Activated naive CD4-positive, alpha-beta T cell treated with anti-CD3 and anti-CD28 coated beads, Interleukin-2, amount 10 ng/mL, durations not matched to agents 7 days and 5 days (primary cell): ENCODE results near the gene RSPH1.

ENCODE experiments used
- CTCF ChIA-PET: fragments of 350-600 bp; sonication (Branson Sonifier 250); formaldehyde crosslinking; loops from one replicate; lab custom pipeline; 2021; ENCODE audit warnings: antibody characterized with exemption; lab: Charles Lee
- DNase-seq: peaks from one replicate; pipeline ENCODE4 v3.0.0-alpha.2; 2020
- H3K27ac Mint-ChIP-seq: one replicate; pipeline ENCODE4 v1.8.0; 2021; ENCODE audit warnings: mild to moderate bottlenecking, moderate library complexity, mixed read lengths
- H3K27me3 Mint-ChIP-seq: one replicate; pipeline ENCODE4 v1.8.0; 2021; ENCODE audit warnings: mild to moderate bottlenecking, mixed read lengths
- H3K36me3 Mint-ChIP-seq: one replicate; pipeline ENCODE4 v1.8.0; 2021; ENCODE audit warnings: mixed read lengths
- H3K4me1 Mint-ChIP-seq: one replicate; pipeline ENCODE4 v1.8.0; 2021; ENCODE audit warnings: mixed read lengths
- H3K4me3 Mint-ChIP-seq: one replicate; pipeline ENCODE4 v1.8.0; 2021; ENCODE audit warnings: mild to moderate bottlenecking, moderate library complexity, mixed read lengths
- H3K9me3 Mint-ChIP-seq: one replicate; pipeline ENCODE4 v1.8.0; 2021; ENCODE audit warnings: mixed read lengths

RSPH1 gene

GRCh38 chr21:42496839-42497202 is 797 bp upstream of the RSPH1 start:
- Mint-ChIP-seq H3K4me1 (peaks cover 26% of the 10 kb centered on the region), H3K4me3 (peak overlapping the region; percentile 72), H3K27ac (peak overlapping the region; percentile 31), H3K9me3 (no peaks in the 10 kb centered on the region), H3K27me3 (peaks cover 55% of the 10 kb centered on the region), H3K36me3 (no peaks in the 10 kb centered on the region)
- DNase-seq = no peak
- CTCF ChIA-PET = no interaction called here

GRCh38 chr21:42495765-42496119 is 282 bp downstream of the RSPH1 start:
- Mint-ChIP-seq H3K4me1 (peaks cover 28% of the 10 kb centered on the region), H3K4me3 (peak overlapping the region; percentile 72), H3K27me3 (peaks cover 56% of the 10 kb centered on the region), H3K9me3 (no peaks in the 10 kb centered on the region), H3K36me3 (no peaks in the 10 kb centered on the region), H3K27ac (no peak overlapping the region)
- CTCF ChIA-PET = no interaction called here
- no peak for DNase-seq

GRCh38 chr21:42495027-42495426 is 997 bp downstream of the RSPH1 start:
- DNase-seq = no peak
- peaks cover 28% of the 10 kb centered on the region for H3K4me1 Mint-ChIP-seq
- H3K4me3 Mint-ChIP-seq = no peak overlapping the region
- H3K27ac Mint-ChIP-seq = no peak overlapping the region
- H3K27me3 Mint-ChIP-seq = peaks cover 59% of the 10 kb centered on the region
- no peaks in the 10 kb centered on the region for H3K9me3 Mint-ChIP-seq
- CTCF ChIA-PET = no interaction called here
- no peaks in the 10 kb centered on the region for H3K36me3 Mint-ChIP-seq

- H3K36me3 Mint-ChIP-seq = no peaks in the 10 kb centered on the region
- peaks cover 28% of the 10 kb centered on the region for H3K4me1 Mint-ChIP-seq
- H3K27me3 Mint-ChIP-seq = peaks cover 64% of the 10 kb centered on the region
- no peak for DNase-seq
- no peak overlapping the region for H3K4me3 Mint-ChIP-seq
- CTCF ChIA-PET = interaction anchor here (1.3 kb wide), 1 partner anchor 26 kb away, joined by 3 read pairs; no protein-coding TSS in a partner anchor
- H3K9me3 Mint-ChIP-seq = peaks cover 3% of the 10 kb centered on the region
- no peak overlapping the region for H3K27ac Mint-ChIP-seq
These were observed 2.6 kb downstream of the RSPH1 start for GRCh38 chr21:42493109-42494060.

- no peaks in the 10 kb centered on the region for H3K36me3 Mint-ChIP-seq
- H3K4me1 Mint-ChIP-seq = peaks cover 28% of the 10 kb centered on the region
- peaks cover 3% of the 10 kb centered on the region for H3K9me3 Mint-ChIP-seq
- CTCF ChIA-PET = interaction anchor here (1.7 kb wide), 1 partner anchor 25 kb away, joined by 5 read pairs; no protein-coding TSS in a partner anchor
- H3K27me3 Mint-ChIP-seq = peaks cover 72% of the 10 kb centered on the region
- H3K4me3 Mint-ChIP-seq = no peak overlapping the region
- DNase-seq = no peak
- H3K27ac Mint-ChIP-seq = no peak overlapping the region
These were observed 3.8 kb downstream of the RSPH1 start for GRCh38 chr21:42492201-42492600.

- no peak overlapping the region for H3K27ac Mint-ChIP-seq
- peaks cover 3% of the 10 kb centered on the region for H3K9me3 Mint-ChIP-seq
- peaks cover 76% of the 10 kb centered on the region for H3K27me3 Mint-ChIP-seq
- H3K4me1 Mint-ChIP-seq = peaks cover 21% of the 10 kb centered on the region
- no peaks in the 10 kb centered on the region for H3K36me3 Mint-ChIP-seq
- DNase-seq = no peak
- CTCF ChIA-PET = interaction anchor here (1.7 kb wide), 1 partner anchor 24 kb away, joined by 5 read pairs; no protein-coding TSS in a partner anchor
- H3K4me3 Mint-ChIP-seq = no peak overlapping the region
These were observed 4.7 kb downstream of the RSPH1 start for GRCh38 chr21:42491328-42491727.

GRCh38 chr21:42490720-42491119 is 5.3 kb downstream of the RSPH1 start:
- Mint-ChIP-seq H3K9me3 (peaks cover 3% of the 10 kb centered on the region), H3K4me3 (no peak overlapping the region), H3K4me1 (peaks cover 17% of the 10 kb centered on the region), H3K27me3 (peaks cover 76% of the 10 kb centered on the region), H3K27ac (no peak overlapping the region), H3K36me3 (no peaks in the 10 kb centered on the region)
- CTCF ChIA-PET = interaction anchor here (0.9 to 1.5 kb wide), 2 partner anchors 17 to 181 kb away, joined by 3 to 4 read pairs; no protein-coding TSS in a partner anchor
- no peak for DNase-seq

GRCh38 chr21:42489991-42490390 is 6.0 kb downstream of the RSPH1 start:
- H3K27me3 Mint-ChIP-seq = peaks cover 75% of the 10 kb centered on the region
- no peaks in the 10 kb centered on the region for H3K36me3 Mint-ChIP-seq
- no peak overlapping the region for H3K27ac Mint-ChIP-seq
- CTCF ChIA-PET = interaction anchor here (0.9 to 1.5 kb wide), 2 partner anchors 16 to 181 kb away, joined by 3 to 4 read pairs; no protein-coding TSS in a partner anchor
- DNase-seq = no peak
- H3K4me3 Mint-ChIP-seq = no peak overlapping the region
- peaks cover 3% of the 10 kb centered on the region for H3K9me3 Mint-ChIP-seq
- peaks cover 13% of the 10 kb centered on the region for H3K4me1 Mint-ChIP-seq

GRCh38 chr21:42489006-42489563 is 6.9 kb downstream of the RSPH1 start:
- peaks cover 13% of the 10 kb centered on the region for H3K4me1 Mint-ChIP-seq
- H3K4me3 Mint-ChIP-seq = no peak overlapping the region
- no peak overlapping the region for H3K27ac Mint-ChIP-seq
- no peak for DNase-seq
- peaks cover 3% of the 10 kb centered on the region for H3K9me3 Mint-ChIP-seq
- CTCF ChIA-PET = interaction anchor here (1.5 kb wide), 1 partner anchor 15 kb away, joined by 4 read pairs; no protein-coding TSS in a partner anchor
- H3K27me3 Mint-ChIP-seq = peaks cover 75% of the 10 kb centered on the region
- no peaks in the 10 kb centered on the region for H3K36me3 Mint-ChIP-seq

GRCh38 chr21:42486531-42486930 is 9.5 kb downstream of the RSPH1 start:
- Mint-ChIP-seq H3K36me3 (no peaks in the 10 kb centered on the region), H3K4me1 (no peaks in the 10 kb centered on the region), H3K9me3 (peaks cover 3% of the 10 kb centered on the region), H3K4me3 (no peak overlapping the region), H3K27me3 (peaks cover 60% of the 10 kb centered on the region), H3K27ac (no peak overlapping the region)
- CTCF ChIA-PET = interaction anchor here (1.3 kb wide), 1 partner anchor 105 kb away, joined by 3 read pairs; no protein-coding TSS in a partner anchor
- no peak for DNase-seq

- Mint-ChIP-seq H3K27ac (no peak overlapping the region), H3K9me3 (peaks cover 3% of the 10 kb centered on the region), H3K4me3 (no peak overlapping the region), H3K36me3 (no peaks in the 10 kb centered on the region), H3K27me3 (peaks cover 58% of the 10 kb centered on the region), H3K4me1 (no peaks in the 10 kb centered on the region)
- no peak for DNase-seq
- CTCF ChIA-PET = no interaction called here
These were observed 10.0 kb downstream of the RSPH1 start for GRCh38 chr21:42486072-42486471.

GRCh38 chr21:42484966-42485365 is 11.1 kb downstream of the RSPH1 start:
- peaks cover 3% of the 10 kb centered on the region for H3K9me3 Mint-ChIP-seq
- CTCF ChIA-PET = no interaction called here
- no peak overlapping the region for H3K4me3 Mint-ChIP-seq
- no peaks in the 10 kb centered on the region for H3K36me3 Mint-ChIP-seq
- peaks cover 60% of the 10 kb centered on the region for H3K27me3 Mint-ChIP-seq
- no peaks in the 10 kb centered on the region for H3K4me1 Mint-ChIP-seq
- no peak overlapping the region for H3K27ac Mint-ChIP-seq
- DNase-seq = no peak

GRCh38 chr21:42481169-42481568 is 14.9 kb downstream of the RSPH1 start:
- no peaks in the 10 kb centered on the region for H3K36me3 Mint-ChIP-seq
- peaks cover 42% of the 10 kb centered on the region for H3K27me3 Mint-ChIP-seq
- CTCF ChIA-PET = no interaction called here
- H3K4me1 Mint-ChIP-seq = no peaks in the 10 kb centered on the region
- no peak overlapping the region for H3K27ac Mint-ChIP-seq
- H3K4me3 Mint-ChIP-seq = no peak overlapping the region
- DNase-seq = no peak
- no peaks in the 10 kb centered on the region for H3K9me3 Mint-ChIP-seq

GRCh38 chr21:42480736-42481135 is 15.3 kb downstream of the RSPH1 start:
- no peak overlapping the region for H3K27ac Mint-ChIP-seq
- DNase-seq = no peak
- no peak overlapping the region for H3K4me3 Mint-ChIP-seq
- H3K4me1 Mint-ChIP-seq = no peaks in the 10 kb centered on the region
- CTCF ChIA-PET = no interaction called here
- H3K36me3 Mint-ChIP-seq = no peaks in the 10 kb centered on the region
- H3K9me3 Mint-ChIP-seq = no peaks in the 10 kb centered on the region
- H3K27me3 Mint-ChIP-seq = peaks cover 42% of the 10 kb centered on the region
